ENCODE data around the gene SPATS2.

Gene SPATS2

DNA sequence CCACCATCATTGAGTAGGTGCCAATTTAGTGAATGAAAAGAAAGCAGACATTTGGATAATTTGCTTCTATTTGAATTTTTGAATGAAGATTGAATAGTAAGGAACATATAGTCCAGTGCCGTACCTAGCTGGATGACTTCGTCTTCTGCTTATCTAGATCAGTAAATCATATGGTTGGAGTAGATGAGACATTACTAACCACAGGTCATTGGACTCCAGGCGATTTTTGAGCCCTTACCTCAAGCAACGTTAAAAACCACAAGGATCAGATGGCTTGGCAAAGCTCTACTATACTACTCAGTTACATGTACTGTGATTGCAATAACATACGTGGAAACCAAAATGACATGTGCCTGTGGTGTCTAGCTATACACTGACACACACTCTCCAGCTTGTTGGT, 1.7 kb upstream of the SPATS2 start:
- peak overlapping the region; percentile 94 for H3K4me3 ChIP-seq (replicated peaks; ENCODE audit: low read depth, low read length)
- no peak for DNase-seq (ENCODE audit: extremely low read depth, insufficient read length)
- no peaks in the 10 kb centered on the region for H3K27me3 ChIP-seq (replicated peaks; ENCODE audit: control insufficient read depth, insufficient read depth, low read length)
- TF ChIP-seq, protein P1, sequence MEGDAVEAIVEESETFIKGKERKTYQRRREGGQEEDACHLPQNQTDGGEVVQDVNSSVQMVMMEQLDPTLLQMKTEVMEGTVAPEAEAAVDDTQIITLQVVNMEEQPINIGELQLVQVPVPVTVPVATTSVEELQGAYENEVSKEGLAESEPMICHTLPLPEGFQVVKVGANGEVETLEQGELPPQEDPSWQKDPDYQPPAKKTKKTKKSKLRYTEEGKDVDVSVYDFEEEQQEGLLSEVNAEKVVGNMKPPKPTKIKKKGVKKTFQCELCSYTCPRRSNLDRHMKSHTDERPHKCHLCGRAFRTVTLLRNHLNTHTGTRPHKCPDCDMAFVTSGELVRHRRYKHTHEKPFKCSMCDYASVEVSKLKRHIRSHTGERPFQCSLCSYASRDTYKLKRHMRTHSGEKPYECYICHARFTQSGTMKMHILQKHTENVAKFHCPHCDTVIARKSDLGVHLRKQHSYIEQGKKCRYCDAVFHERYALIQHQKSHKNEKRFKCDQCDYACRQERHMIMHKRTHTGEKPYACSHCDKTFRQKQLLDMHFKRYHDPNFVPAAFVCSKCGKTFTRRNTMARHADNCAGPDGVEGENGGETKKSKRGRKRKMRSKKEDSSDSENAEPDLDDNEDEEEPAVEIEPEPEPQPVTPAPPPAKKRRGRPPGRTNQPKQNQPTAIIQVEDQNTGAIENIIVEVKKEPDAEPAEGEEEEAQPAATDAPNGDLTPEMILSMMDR (IDR thresholded peaks at IDR 0.05; ENCODE audit: insufficient read depth, low read length, poor library complexity, severe bottlenecking) = no peak
- H3K36me3 ChIP-seq (ENCODE audit: control insufficient read depth, insufficient read depth, low read length) = no peaks in the 10 kb centered on the region

DNA sequence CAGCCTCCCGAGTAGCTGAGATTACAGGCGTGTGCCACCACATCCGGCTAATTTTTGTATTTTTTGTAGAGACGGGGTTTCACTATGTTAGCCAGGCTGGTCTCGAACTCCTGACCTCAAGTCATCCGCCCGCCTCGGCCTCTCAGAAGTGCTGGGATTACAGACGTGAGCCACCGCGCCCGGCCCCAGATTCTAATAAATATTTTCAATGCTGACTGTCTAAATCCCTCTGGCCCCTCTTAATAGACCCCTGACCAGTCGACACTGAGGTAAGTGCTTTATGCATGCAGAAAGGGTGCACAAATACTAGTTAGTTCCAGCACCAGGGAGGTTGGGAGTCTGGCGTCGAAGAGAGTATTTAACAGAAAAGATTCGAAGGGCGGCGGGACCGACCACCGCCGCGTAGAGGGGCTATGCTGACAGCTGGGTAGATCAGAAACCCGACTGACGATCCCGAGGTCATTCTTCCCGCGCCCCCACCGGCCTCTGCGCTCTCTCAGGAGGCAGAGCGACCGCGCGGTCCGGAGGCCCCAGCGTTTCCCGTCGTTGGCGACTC, 1.1 kb upstream of the SPATS2 start:
- Histone ChIP-seq H3K4me3 (replicated peaks; ENCODE audit: low read depth, low read length) (peak overlapping the region; percentile 94), H3K36me3 (ENCODE audit: control insufficient read depth, insufficient read depth, low read length) (no peaks in the 10 kb centered on the region), H3K27me3 (replicated peaks; ENCODE audit: control insufficient read depth, insufficient read depth, low read length) (no peaks in the 10 kb centered on the region)
- TF ChIP-seq, protein P1 (IDR thresholded peaks at IDR 0.05; ENCODE audit: insufficient read depth, low read length, poor library complexity, severe bottlenecking) = no peak
- DNase-seq (ENCODE audit: extremely low read depth, insufficient read length) = no peak

DNA sequence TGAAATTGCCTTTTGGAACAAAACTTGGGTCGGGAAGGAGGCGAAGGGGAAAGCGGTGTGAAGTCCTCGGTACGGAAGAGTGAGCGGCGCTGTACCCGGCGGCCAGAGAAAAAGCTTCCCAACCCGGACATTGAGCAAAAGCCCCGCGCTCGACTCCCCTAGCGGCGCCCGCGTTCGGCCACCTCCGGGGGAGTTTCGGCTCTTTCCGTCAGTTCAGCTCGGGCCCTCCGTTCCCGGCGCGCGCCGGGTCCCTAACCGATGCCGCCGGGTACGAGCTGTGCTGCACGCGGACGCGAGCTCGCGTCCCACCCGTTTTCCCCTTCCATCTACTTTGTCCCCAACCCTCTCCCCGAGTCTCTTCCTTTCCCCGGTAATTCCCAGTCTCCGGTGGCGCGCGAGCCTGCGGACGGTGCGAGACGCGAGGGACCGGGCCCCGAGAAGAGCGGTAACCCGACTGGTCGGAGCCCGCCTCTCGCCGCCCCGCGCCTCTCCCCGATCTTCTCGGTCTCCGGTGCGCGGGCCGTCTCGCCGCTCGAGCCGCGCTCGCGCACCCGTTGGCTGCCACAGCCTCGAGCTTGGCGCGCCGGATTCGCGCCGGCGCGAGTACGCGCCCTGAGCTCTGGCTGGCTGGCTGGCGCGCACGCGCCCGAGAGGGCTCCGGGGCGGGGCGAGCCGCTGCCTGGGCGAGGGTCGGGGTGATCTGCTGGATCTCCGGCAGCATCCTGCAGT, 446 bp upstream of the SPATS2 start:
- peak; percentile 98 for DNase-seq (ENCODE audit: extremely low read depth, insufficient read length)
- Histone ChIP-seq H3K27me3 (replicated peaks; ENCODE audit: control insufficient read depth, insufficient read depth, low read length) (no peaks in the 10 kb centered on the region), H3K36me3 (ENCODE audit: control insufficient read depth, insufficient read depth, low read length) (no peaks in the 10 kb centered on the region), H3K4me3 (replicated peaks; ENCODE audit: low read depth, low read length) (peak overlapping the region; percentile 94)
- TF ChIP-seq, protein P1 (IDR thresholded peaks at IDR 0.05; ENCODE audit: insufficient read depth, low read length, poor library complexity, severe bottlenecking) = peak; percentile 27

DNA sequence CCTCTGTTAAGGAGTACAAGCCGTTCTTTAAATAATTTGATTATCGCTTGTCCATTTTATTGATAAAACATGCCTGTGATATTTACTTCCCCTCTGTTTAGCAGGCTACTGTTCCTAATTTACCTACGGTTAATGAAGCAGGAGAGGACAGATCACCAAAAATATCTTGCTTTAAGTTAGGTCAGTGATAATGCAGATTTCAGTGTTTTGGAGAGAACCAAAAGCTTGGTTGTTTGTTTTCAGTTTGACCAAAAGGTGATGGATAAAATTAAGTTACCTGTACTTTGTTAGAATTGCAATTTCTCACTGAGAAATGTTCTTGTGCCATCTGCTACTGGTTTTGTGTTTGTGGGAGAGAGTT, 958 bp downstream of the SPATS2 start:
- Histone ChIP-seq H3K27me3 (replicated peaks; ENCODE audit: control insufficient read depth, insufficient read depth, low read length) (no peaks in the 10 kb centered on the region), H3K4me3 (replicated peaks; ENCODE audit: low read depth, low read length) (peak overlapping the region; percentile 94), H3K36me3 (ENCODE audit: control insufficient read depth, insufficient read depth, low read length) (no peaks in the 10 kb centered on the region)
- DNase-seq (ENCODE audit: extremely low read depth, insufficient read length) = no peak
- TF ChIP-seq, protein P1 (IDR thresholded peaks at IDR 0.05; ENCODE audit: insufficient read depth, low read length, poor library complexity, severe bottlenecking) = no peak

DNA sequence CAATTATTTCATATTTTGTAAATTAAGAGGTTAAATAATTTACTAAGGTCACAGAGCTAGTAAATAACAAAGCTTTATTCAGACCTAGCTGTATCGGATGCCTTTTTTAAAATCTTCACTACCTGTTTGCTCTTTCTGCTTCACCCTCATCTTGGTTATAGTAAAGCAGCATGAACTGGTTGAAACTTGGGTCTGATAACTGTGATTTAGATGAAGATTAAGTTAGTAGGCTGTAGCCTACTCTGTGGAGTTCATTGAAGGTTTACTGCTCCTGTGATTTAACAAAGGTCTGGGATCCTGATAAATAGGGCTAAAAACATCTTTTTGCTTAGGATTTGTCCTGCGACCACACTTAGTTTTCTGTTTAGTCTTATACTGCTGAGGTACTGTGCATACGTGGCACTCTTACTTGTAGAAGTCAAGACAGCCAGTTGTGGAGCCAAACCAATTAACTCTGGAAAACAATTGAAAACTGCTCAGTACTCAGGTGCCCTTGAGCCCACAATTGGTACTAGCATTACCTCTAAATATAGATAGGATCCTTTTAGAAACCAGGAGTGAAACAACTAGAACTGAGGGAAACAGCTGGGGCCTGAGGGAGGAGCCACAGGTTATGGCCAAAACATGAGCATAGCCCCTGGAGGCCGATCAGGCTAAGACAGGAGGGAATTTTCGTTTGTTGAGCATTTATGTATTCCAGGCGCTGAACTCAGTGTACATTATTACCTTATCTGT, 2.3 kb downstream of the SPATS2 start:
- no peak for DNase-seq (ENCODE audit: extremely low read depth, insufficient read length)
- peaks cover 2% of the 10 kb centered on the region for H3K36me3 ChIP-seq (ENCODE audit: control insufficient read depth, insufficient read depth, low read length)
- H3K4me3 ChIP-seq (replicated peaks; ENCODE audit: low read depth, low read length) = peak overlapping the region; percentile 94
- TF ChIP-seq, protein P1 (IDR thresholded peaks at IDR 0.05; ENCODE audit: insufficient read depth, low read length, poor library complexity, severe bottlenecking) = peak; percentile 52
- H3K27me3 ChIP-seq (replicated peaks; ENCODE audit: control insufficient read depth, insufficient read depth, low read length) = no peaks in the 10 kb centered on the region
